Measurements from ENCODE around the gene CEP57.

CEP57 gene

DNA sequence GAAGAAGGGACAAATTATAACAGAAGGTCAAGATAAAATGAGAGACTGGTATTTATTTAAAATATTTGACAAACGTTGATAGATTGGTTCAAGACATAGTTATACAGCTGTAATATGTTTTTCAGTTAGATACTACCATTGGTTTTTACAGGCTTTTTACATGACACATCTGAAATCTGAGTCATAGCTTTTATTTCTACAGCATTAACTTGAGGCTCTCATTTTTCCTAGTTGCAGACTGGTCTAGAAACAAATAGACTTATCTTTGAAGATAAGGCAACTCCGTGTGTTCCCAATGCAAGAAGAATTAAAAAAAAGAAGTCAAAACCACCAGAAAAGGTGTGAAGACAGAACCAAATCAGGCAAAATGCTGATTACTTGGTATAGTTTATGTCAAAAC lies 31.3 kb downstream of the CEP57 start:
- Histone ChIP-seq H3K4me1 (ENCODE audit: control insufficient read depth in 1 of 2, insufficient read depth in 2 of 2, low read length in 2 of 2) (no peaks in the 10 kb centered on the region), H3K27me3 (ENCODE audit: control insufficient read depth in 1 of 2, insufficient read depth in 2 of 2, low read length in 2 of 2) (no peaks in the 10 kb centered on the region), H3K9ac (ENCODE audit: low read depth in 1 of 2, low read length in 2 of 2) (no peak overlapping the region), H3K4me3 (ENCODE audit: low read depth in 1 of 2, low read length in 2 of 2) (no peak overlapping the region), H3K27ac (ENCODE audit: low read depth, low read length) (no peak overlapping the region), H3K36me3 (ENCODE audit: control insufficient read depth in 1 of 2, insufficient read depth in 2 of 2, low read length in 2 of 2) (peaks cover 7 to 43% of the 10 kb centered on the region in 2 donors), H3K9me3 (ENCODE audit: control insufficient read depth in 1 of 2, low read length in 2 of 2) (no peaks in the 10 kb centered on the region)

DNA sequence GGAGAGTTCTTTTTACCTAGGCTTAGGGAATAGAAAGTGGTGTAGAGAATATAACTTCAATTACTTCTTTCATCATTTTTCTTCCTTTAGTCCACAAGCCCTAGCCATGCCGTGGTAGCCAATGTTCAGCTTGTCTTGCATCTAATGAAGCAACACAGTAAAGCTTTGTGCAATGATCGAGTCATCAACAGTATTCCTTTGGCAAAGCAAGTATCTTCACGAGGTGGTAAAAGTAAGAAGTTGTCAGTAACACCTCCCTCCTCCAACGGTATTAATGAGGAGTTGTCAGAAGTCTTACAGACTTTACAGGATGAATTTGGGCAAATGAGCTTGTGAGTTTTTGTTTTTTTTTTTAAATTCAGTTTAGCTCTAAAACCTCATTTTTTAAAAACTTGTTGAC lies 37.4 kb downstream of the CEP57 start:
- no peaks in the 10 kb centered on the region for H3K27me3 ChIP-seq (ENCODE audit: control insufficient read depth in 1 of 2, insufficient read depth in 2 of 2, low read length in 2 of 2)
- H3K36me3 ChIP-seq (ENCODE audit: control insufficient read depth in 1 of 2, insufficient read depth in 2 of 2, low read length in 2 of 2): peaks cover 11 to 48% of the 10 kb centered on the region in 2 donors
- no peak overlapping the region for H3K4me3 ChIP-seq (ENCODE audit: low read depth in 1 of 2, low read length in 2 of 2)
- H3K4me1 ChIP-seq (ENCODE audit: control insufficient read depth in 1 of 2, insufficient read depth in 2 of 2, low read length in 2 of 2): no peaks in the 10 kb centered on the region
- no peak overlapping the region for H3K27ac ChIP-seq (ENCODE audit: low read depth, low read length)
- no peaks in the 10 kb centered on the region for H3K9me3 ChIP-seq (ENCODE audit: control insufficient read depth in 1 of 2, low read length in 2 of 2)
- no peak overlapping the region for H3K9ac ChIP-seq (ENCODE audit: low read depth in 1 of 2, low read length in 2 of 2)

DNA sequence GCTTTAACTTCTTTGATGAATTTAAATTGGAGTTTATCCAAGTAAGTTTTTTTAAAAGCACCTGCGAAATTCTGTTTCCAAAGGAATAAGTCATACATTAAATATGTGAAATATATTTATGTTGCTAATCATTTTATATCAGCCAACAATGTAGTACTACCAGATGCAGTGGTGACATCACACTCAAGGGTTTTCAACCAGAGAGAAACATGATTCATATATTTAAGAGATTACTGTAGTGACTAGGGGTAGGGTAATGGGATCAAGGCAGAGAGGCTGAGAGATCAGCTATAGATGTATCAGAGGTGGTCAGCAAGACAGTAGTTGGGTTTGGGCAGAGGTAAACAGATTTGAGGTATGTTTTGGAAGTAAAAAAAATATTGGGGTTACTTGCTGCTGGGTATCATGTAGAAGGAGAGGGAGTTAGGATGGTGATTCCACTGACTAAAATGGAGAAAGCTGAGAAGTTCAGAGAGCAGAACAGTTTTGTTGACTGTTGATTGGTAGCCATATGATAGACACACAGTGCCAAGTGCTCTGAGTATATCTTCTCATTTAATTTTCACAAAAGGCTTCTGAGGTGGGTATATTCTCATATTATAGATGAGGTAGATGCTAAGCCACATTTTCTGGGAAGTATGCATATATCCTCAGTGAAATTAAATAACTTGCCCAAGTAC lies 39.4 kb downstream of the CEP57 start:
- Histone ChIP-seq H3K36me3 (ENCODE audit: control insufficient read depth in 1 of 2, insufficient read depth in 2 of 2, low read length in 2 of 2) (peaks cover 8 to 51% of the 10 kb centered on the region in 2 donors), H3K4me3 (ENCODE audit: low read depth in 1 of 2, low read length in 2 of 2) (no peak overlapping the region), H3K27me3 (ENCODE audit: control insufficient read depth in 1 of 2, insufficient read depth in 2 of 2, low read length in 2 of 2) (no peaks in the 10 kb centered on the region), H3K27ac (ENCODE audit: low read depth, low read length) (no peak overlapping the region), H3K9me3 (ENCODE audit: control insufficient read depth in 1 of 2, low read length in 2 of 2) (no peaks in the 10 kb centered on the region), H3K4me1 (ENCODE audit: control insufficient read depth in 1 of 2, insufficient read depth in 2 of 2, low read length in 2 of 2) (no peaks in the 10 kb centered on the region), H3K9ac (ENCODE audit: low read depth in 1 of 2, low read length in 2 of 2) (no peak overlapping the region)

DNA sequence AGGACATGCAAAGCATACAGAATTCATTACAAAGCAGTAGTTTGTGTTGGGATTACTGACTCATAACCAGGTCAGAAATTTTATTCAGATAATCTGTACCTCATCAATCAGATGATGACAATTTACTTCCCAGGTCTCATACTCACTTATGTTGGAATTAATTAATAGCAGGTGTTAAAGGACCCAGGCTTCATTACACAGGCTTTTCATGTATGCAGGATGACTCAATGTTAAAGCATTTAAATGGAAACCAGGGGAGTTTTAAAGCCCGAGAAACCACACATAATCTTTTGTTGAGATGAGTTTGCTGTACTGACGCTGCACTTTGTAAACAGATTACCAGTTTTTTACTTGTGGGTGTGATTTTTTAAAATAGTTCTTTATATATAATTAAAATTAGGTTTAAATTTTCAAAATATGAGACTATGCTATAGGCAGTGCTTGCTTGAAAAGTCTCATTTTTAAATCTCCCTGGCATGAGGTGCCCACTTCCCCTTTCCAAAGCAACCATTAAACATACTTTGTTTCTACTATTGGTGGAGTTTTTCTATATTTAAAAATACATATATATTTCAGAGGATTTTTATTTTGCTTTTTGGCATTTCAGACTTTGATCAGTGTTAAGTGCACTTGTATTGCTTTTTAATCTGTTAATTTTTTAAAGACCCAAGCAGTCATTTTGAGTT lies 41.0 kb downstream of the CEP57 start:
- Histone ChIP-seq H3K9ac (ENCODE audit: low read depth in 1 of 2, low read length in 2 of 2) (no peak overlapping the region), H3K4me3 (ENCODE audit: low read depth in 1 of 2, low read length in 2 of 2) (no peak overlapping the region), H3K9me3 (ENCODE audit: control insufficient read depth in 1 of 2, low read length in 2 of 2) (no peaks in the 10 kb centered on the region), H3K4me1 (ENCODE audit: control insufficient read depth in 1 of 2, insufficient read depth in 2 of 2, low read length in 2 of 2) (peaks cover 0 to 2% of the 10 kb centered on the region in 2 donors), H3K36me3 (ENCODE audit: control insufficient read depth in 1 of 2, insufficient read depth in 2 of 2, low read length in 2 of 2) (peaks cover 8 to 57% of the 10 kb centered on the region in 2 donors), H3K27ac (ENCODE audit: low read depth, low read length) (no peak overlapping the region), H3K27me3 (ENCODE audit: control insufficient read depth in 1 of 2, insufficient read depth in 2 of 2, low read length in 2 of 2) (no peaks in the 10 kb centered on the region)

DNA sequence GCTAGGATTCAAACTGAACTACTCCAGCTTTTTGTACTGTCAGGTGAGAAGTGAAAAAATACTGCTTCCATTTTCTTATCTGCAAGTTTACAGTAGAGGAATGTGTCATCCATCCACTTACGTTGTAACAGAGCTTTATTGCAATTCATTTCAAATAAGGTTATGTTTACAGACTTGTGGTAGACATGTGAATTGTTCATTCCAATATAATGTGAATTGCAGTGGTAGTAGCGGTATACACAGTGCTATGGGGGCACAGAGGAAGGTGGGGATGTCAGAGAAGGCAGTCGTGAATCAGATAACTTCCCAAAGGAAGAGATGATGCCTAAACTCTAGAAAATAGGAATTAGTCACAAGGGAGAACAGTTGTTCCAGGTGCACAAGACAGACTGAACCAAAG lies 42.5 kb downstream of the CEP57 start:
- Histone ChIP-seq H3K27me3 (ENCODE audit: control insufficient read depth in 1 of 2, insufficient read depth in 2 of 2, low read length in 2 of 2) (no peaks in the 10 kb centered on the region), H3K36me3 (ENCODE audit: control insufficient read depth in 1 of 2, insufficient read depth in 2 of 2, low read length in 2 of 2) (peaks cover 10 to 61% of the 10 kb centered on the region in 2 donors), H3K4me3 (ENCODE audit: low read depth in 1 of 2, low read length in 2 of 2) (no peak overlapping the region), H3K27ac (ENCODE audit: low read depth, low read length) (no peak overlapping the region), H3K9me3 (ENCODE audit: control insufficient read depth in 1 of 2, low read length in 2 of 2) (no peaks in the 10 kb centered on the region), H3K9ac (ENCODE audit: low read depth in 1 of 2, low read length in 2 of 2) (no peak overlapping the region), H3K4me1 (ENCODE audit: control insufficient read depth in 1 of 2, insufficient read depth in 2 of 2, low read length in 2 of 2) (peaks cover 0 to 3% of the 10 kb centered on the region in 2 donors)

DNA sequence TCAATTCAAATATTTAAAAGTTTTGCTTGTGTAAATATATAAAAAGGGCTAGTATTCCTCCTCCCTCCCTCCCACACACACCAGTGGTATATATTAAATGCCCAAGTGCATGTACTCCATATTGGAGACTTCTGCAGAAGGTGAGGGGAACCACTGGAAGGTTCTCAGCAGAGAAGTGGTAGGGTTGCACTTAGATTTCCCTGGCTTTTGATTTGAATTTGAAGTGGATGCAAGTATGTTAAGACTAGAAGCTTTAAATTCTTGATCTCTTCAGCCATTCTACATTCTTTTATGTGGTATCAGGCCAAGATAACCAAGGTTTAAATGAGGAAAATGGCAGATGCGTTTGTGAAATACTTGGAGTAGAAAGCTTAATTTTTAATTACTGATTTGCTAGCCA lies 43.1 kb downstream of the CEP57 start:
- Histone ChIP-seq H3K27ac (ENCODE audit: low read depth, low read length) (no peak overlapping the region), H3K27me3 (ENCODE audit: control insufficient read depth in 1 of 2, insufficient read depth in 2 of 2, low read length in 2 of 2) (no peaks in the 10 kb centered on the region), H3K36me3 (ENCODE audit: control insufficient read depth in 1 of 2, insufficient read depth in 2 of 2, low read length in 2 of 2) (peaks cover 14 to 66% of the 10 kb centered on the region in 2 donors), H3K4me3 (ENCODE audit: low read depth in 1 of 2, low read length in 2 of 2) (no peak overlapping the region), H3K9me3 (ENCODE audit: control insufficient read depth in 1 of 2, low read length in 2 of 2) (no peaks in the 10 kb centered on the region), H3K9ac (ENCODE audit: low read depth in 1 of 2, low read length in 2 of 2) (no peak overlapping the region), H3K4me1 (ENCODE audit: control insufficient read depth in 1 of 2, insufficient read depth in 2 of 2, low read length in 2 of 2) (peaks cover 0 to 3% of the 10 kb centered on the region in 2 donors)

DNA sequence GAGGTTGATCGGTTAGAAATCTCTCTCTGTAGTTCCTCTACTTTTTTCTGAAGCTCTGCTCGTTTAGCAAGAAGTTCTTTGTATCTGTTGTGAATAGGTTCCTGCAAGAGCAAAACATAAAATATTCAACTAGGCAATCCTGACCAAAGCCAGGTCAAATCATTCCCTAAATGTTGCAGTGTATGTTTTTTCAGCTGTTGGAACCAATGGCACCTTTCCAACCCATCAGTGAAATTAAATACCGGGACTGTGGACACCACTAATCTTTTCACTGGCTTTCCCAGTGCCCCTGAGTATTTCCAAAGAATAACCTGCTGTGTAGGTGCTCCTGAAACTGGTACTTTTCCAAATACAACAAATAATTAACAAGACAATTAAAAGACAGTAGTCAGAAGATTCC lies 45.1 kb downstream of the CEP57 start:
- peaks cover 19 to 59% of the 10 kb centered on the region in 2 donors for H3K36me3 ChIP-seq (ENCODE audit: control insufficient read depth in 1 of 2, insufficient read depth in 2 of 2, low read length in 2 of 2)

DNA sequence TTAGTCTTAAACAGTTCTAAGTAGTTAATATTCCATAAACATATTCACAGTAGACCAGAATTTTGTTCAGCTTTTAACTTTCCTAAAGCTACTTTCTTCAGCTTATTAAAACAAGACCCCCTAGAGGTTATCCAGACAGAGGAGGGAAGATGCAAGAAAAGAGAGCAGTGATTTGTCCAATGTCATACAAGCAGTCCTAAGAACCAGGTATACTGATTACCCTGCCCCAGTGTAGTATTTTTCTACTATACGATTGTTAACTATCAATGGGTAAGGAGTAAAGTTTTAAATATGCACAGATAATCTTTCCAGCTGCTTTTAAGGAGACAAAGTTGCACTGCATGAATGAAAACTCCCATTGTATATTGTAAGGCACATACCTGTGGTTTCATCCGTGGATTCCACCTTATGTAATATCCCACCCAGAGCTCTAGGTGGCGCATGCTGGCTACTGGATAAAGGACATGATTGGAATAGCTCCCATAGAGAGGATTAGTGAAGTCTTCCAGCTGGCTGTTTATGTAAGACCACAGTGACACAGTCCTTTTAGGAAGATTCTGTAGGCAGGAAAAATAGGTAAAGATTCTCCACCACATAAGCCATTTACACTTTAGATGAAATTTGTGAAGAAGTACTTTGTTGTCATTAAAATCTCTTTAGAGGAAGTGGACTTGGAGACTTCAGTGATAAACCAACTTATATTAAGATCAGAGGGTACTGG lies 45.6 kb downstream of the CEP57 start:
- Histone ChIP-seq H3K27me3 (ENCODE audit: control insufficient read depth in 1 of 2, insufficient read depth in 2 of 2, low read length in 2 of 2) (no peaks in the 10 kb centered on the region), H3K27ac (ENCODE audit: low read depth, low read length) (no peak overlapping the region), H3K9me3 (ENCODE audit: control insufficient read depth in 1 of 2, low read length in 2 of 2) (no peaks in the 10 kb centered on the region), H3K4me1 (ENCODE audit: control insufficient read depth in 1 of 2, insufficient read depth in 2 of 2, low read length in 2 of 2) (peaks cover 0 to 3% of the 10 kb centered on the region in 2 donors), H3K4me3 (ENCODE audit: low read depth in 1 of 2, low read length in 2 of 2) (no peak overlapping the region), H3K9ac (ENCODE audit: low read depth in 1 of 2, low read length in 2 of 2) (no peak overlapping the region), H3K36me3 (ENCODE audit: control insufficient read depth in 1 of 2, insufficient read depth in 2 of 2, low read length in 2 of 2) (peaks cover 21 to 60% of the 10 kb centered on the region in 2 donors)

More for the DNA sequence above, 45.1 kb downstream of the CEP57 start:
- H3K9me3 ChIP-seq (ENCODE audit: control insufficient read depth in 1 of 2, low read length in 2 of 2): no peaks in the 10 kb centered on the region
- no peaks in the 10 kb centered on the region for H3K27me3 ChIP-seq (ENCODE audit: control insufficient read depth in 1 of 2, insufficient read depth in 2 of 2, low read length in 2 of 2)
- no peak overlapping the region for H3K4me3 ChIP-seq (ENCODE audit: low read depth in 1 of 2, low read length in 2 of 2)
- H3K27ac ChIP-seq (ENCODE audit: low read depth, low read length): no peak overlapping the region
- no peak overlapping the region for H3K9ac ChIP-seq (ENCODE audit: low read depth in 1 of 2, low read length in 2 of 2)
- peaks cover 0 to 3% of the 10 kb centered on the region in 2 donors for H3K4me1 ChIP-seq (ENCODE audit: control insufficient read depth in 1 of 2, insufficient read depth in 2 of 2, low read length in 2 of 2)

DNA sequence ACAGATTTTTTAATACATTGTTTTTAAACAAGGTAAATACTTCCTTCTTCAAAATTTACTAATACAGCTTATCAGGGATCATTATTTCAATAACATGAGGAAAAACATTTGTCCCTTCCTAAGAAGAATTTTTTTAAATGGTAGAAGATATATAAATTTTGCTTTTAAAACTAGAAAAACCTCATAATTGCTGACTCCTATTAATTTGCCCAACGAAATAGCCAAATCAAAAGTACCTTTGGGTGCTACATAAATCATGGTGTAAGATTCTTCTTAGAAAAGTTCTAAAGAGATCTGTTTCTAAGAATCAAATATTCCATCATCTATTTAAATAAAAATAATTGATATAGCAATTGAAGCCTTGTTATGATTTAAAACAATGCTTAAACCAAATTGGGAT lies 54.9 kb downstream of the CEP57 start:
- Histone ChIP-seq H3K4me1 (ENCODE audit: control insufficient read depth in 1 of 2, insufficient read depth in 2 of 2, low read length in 2 of 2) (no peaks in the 10 kb centered on the region), H3K9me3 (ENCODE audit: control insufficient read depth in 1 of 2, low read length in 2 of 2) (no peaks in the 10 kb centered on the region), H3K27me3 (ENCODE audit: control insufficient read depth in 1 of 2, insufficient read depth in 2 of 2, low read length in 2 of 2) (no peaks in the 10 kb centered on the region), H3K9ac (ENCODE audit: low read depth in 1 of 2, low read length in 2 of 2) (no peak overlapping the region), H3K36me3 (ENCODE audit: control insufficient read depth in 1 of 2, insufficient read depth in 2 of 2, low read length in 2 of 2) (peaks cover 18 to 35% of the 10 kb centered on the region in 2 donors), H3K27ac (ENCODE audit: low read depth, low read length) (no peak overlapping the region), H3K4me3 (ENCODE audit: low read depth in 1 of 2, low read length in 2 of 2) (no peak overlapping the region)

All from duodenal mucosa (tissue), 2 donors.